Metanephros (tissue), 2 donors: Measurements from ENCODE around the gene BTNL3. TPM values are rescaled to one million over a fixed set of nuclear protein-coding genes. Genes with fewer than 3 reads are reported as not detected.

ENCODE experiments used
- small RNA-seq: library from RNA; depleted of rRNA; stranded (forward); fragments of <200 nt; gene quantifications from one replicate; pipeline ENCODE3, GENCODE V24; 2014; ENCODE audit warnings: low replicate concordance
- total RNA-seq: library from RNA; depleted of rRNA; stranded (reverse); fragments of >200 nt; gene quantifications from one replicate; pipeline ENCODE4 v1.2.3, GENCODE V29; 2014

The BTNL3 gene, protein sequence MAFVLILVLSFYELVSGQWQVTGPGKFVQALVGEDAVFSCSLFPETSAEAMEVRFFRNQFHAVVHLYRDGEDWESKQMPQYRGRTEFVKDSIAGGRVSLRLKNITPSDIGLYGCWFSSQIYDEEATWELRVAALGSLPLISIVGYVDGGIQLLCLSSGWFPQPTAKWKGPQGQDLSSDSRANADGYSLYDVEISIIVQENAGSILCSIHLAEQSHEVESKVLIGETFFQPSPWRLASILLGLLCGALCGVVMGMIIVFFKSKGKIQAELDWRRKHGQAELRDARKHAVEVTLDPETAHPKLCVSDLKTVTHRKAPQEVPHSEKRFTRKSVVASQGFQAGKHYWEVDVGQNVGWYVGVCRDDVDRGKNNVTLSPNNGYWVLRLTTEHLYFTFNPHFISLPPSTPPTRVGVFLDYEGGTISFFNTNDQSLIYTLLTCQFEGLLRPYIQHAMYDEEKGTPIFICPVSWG
- total RNA-seq = not detected

DNA sequence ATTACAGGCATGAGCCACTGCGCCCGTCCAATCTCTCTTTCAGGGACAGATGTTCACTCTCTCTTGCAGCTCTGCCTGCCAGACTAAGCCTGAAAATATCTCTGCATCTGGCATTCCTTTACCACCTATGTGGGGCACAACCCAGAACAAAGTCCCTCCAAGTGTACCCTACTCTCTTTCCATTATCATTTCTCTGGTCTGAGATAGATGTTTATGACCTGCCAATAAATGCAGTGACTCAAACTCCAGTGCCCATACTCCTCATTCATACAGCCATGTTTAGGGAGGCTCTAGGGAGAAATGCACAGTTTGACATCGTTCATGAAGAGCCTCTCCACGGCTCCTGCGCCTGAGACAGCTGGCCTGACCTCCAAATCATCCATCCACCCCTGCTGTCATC, at the start of gene BTNL3:
TSS of gene BTNL3 (plus strand) at position 255 of the 400 bp plus-strand sequence. CDS start 183 bp downstream, outside the sequence.

DNA sequence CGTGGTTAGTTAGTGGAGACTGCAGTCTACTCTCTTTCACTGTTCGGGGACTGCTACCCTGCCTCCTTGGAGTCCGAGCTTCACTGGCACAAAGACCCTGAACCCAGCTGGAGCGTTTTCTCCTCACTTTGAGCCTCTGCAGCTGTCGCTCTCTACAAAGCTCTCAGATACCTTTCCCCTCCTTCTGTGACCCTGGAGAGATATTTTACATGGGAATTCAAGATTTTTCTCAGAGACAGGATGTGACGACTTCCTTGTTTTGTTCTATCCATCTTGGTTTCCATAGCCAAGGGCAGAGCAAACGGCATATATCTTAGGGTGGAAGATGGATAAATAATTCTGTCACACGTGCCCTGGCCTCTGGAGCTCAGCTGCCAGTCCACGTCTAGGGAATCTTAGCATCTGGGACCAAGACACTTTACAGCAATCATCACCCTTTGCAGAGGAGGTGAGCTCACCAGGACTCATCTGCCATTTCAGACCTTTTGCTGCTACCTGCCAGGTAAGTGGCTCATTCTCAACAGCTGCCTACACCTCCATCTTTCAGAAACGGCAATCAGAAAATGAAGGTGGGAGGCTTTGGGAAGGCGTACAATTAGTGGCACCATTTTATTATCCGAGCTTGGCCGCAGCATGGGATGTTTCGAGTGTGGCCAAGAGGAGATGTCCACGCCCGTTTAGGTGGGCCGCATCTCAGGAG, 51.4 kb downstream of the BTNL3 start, which contains the start of gene BTNL9:
TSS of gene BTNL9 (plus strand) at position 336 of the 700 bp plus-strand sequence. CDS start 5,224 bp downstream, outside the sequence.

Small RNA genes within 50 kb of the gene (small RNA-seq; reads per million reads assigned to genes)
- gene MIR8089 (not detected), gene RNU6-1036P (not detected), gene RPS29P12 (not detected)

Other genes starting within 250 kb of the BTNL3 start
- not detected for gene OR2Y1, start 248.8 kb upstream of the BTNL3 start, total RNA-seq
- gene MGAT1, start 186.0 kb upstream of the BTNL3 start, total RNA-seq = 103 TPM
- 33.6 TPM for gene ZFP62, start 127.6 kb upstream of the BTNL3 start, total RNA-seq
- gene BTNL8, start 89.7 kb upstream of the BTNL3 start, total RNA-seq = 0.47 TPM
- gene BTNL9, start 51.4 kb downstream of the BTNL3 start, total RNA-seq = 17.1 TPM
- gene OR2V1, start 142.3 kb downstream of the BTNL3 start, total RNA-seq = not detected
- not detected for gene OR2V2, start 158.7 kb downstream of the BTNL3 start, total RNA-seq
- gene TRIM7, start 216.3 kb downstream of the BTNL3 start, total RNA-seq = 5.5 TPM
- 22.5 TPM for gene TRIM41, start 234.4 kb downstream of the BTNL3 start, total RNA-seq